HG03064 (cell line): ENCODE measurements around the gene FGF18.
"Not testable (repeated sequence)": the region's sequence is repeated elsewhere in the genome, so short reads cannot be mapped to it uniquely, and the experiment has no call there.

ENCODE experiments used
- ATAC-seq: cut with Tn5 transposase; IDR thresholded peaks from one replicate; pipeline ENCODE4 v1.9.1; 2021; ENCODE audit warnings: low read depth; ENCODE audit not compliant: unreplicated experiment

Gene FGF18

GRCh38 chr5:171418982-171419687 is at the start of gene FGF18:
Gene FGF18 (plus strand): TSS chr5:171419647. CDS start chr5:171420200, 553 bp downstream.
- ATAC-seq, result peak; percentile 40

- ATAC-seq, result no peak
These were observed 49.5 kb upstream of the FGF18 start for GRCh38 chr5:171369898-171370297.

GRCh38 chr5:171370881-171371280 is 48.6 kb upstream of the FGF18 start:
- ATAC-seq, result not testable (repeated sequence)

- no peak for ATAC-seq
These were observed 48.1 kb upstream of the FGF18 start for GRCh38 chr5:171371326-171371725.

DNA sequence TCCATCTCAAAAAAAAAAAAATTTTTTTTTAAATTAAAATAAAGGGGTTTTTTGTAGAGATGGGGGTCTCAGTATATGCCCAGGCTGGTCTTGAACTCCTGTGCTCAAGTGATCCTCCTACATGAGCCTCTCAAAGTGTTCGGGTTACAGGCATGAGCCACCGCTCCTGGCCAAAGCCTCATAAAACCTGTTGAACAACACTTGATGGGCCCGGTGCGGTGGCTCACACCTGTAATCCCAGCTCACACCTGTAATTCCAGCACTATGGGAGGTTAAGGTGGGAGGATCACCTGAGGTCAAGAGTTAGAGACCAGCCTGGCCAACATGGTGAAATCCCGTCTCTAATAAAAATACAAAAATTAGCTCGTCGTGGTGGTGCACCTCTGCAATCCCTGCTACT is 39.5 kb upstream of the FGF18 start:
- ATAC-seq, result no peak

GRCh38 chr5:171384416-171384815 is 35.0 kb upstream of the FGF18 start:
- not testable (repeated sequence) for ATAC-seq

- ATAC-seq, result not testable (repeated sequence)
These were observed 34.4 kb upstream of the FGF18 start for GRCh38 chr5:171384999-171385398.

- no peak for ATAC-seq
These were observed 33.3 kb upstream of the FGF18 start for GRCh38 chr5:171386006-171386671.

DNA sequence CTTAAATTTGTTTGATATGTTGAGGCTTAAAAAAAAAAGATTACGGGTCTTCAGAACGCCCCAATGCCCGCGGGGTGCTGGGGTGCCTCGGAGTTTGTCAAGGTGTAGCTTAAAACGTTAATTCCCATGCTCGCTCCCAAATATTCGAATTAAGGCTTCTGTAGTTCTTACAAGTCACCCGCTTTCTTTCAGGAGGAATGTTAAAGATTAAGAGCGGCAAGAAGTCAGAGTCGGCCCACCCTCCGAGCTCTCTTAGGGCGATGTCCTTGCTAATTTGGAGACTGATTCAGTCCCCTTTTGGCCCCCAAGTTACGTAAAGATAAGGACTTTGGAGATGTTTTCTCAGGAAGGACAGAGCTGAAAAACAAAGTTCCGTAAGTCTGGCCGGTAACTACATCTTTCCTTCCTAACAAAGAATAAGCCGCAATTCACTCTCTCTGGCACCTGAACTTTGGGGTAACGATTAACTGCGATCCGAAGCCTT is 32.5 kb upstream of the FGF18 start:
- peak; percentile 2 for ATAC-seq

DNA sequence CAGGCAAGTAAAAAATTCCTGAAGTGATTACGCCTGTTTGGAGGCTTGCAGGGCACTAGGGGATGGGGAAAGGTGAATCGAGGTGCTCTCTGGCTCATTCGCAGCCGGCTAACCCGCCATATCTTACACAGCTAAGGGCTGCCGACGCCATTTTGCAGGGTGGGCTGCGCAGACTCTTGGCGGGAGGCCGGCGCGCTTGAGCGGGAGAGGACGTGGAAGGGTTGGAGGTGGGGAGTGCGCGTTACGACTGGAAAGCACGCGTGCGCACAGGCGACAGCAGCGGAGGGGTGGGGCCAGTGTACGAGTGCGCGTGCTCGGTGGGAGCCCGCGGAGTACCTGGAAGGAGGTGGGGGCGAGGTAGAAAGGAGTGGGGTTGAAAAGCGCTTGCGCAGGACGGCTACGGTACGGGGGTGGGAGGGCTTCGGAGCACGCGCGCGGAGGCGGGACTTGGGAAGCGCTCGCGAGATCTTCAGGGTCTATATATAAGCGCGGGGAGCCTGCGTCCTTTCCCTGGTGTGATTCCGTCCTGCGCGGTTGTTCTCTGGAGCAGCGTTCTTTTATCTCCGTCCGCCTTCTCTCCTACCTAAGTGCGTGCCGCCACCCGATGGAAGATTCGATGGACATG is 32.0 kb upstream of the FGF18 start, which contains the start of gene NPM1:
NPM1 (plus strand) TSS at position 505 of the 625 bp plus-strand sequence; CDS start at position 605, 100 bp downstream.
- ATAC-seq, result peak; percentile 73

GRCh38 chr5:171387970-171388815 is 31.3 kb upstream of the FGF18 start:
- peak; percentile 40 for ATAC-seq

DNA sequence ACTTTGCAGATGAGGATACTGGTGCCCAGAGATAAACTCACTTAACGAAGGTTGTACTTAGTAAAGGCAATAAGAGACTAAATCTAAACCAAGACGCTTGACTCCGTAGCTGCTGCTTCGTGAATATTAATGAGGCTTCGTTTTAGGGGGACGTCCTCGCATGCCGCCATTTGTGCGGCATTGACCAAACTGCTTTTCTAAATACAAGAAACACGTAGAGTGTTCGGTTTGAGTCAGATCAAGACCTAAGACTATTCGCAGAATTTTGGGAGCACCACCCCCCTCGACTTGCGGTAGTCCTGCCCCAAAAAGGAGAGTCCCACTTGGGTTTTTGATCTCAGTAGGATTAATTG is 30.7 kb upstream of the FGF18 start:
- no peak for ATAC-seq

DNA sequence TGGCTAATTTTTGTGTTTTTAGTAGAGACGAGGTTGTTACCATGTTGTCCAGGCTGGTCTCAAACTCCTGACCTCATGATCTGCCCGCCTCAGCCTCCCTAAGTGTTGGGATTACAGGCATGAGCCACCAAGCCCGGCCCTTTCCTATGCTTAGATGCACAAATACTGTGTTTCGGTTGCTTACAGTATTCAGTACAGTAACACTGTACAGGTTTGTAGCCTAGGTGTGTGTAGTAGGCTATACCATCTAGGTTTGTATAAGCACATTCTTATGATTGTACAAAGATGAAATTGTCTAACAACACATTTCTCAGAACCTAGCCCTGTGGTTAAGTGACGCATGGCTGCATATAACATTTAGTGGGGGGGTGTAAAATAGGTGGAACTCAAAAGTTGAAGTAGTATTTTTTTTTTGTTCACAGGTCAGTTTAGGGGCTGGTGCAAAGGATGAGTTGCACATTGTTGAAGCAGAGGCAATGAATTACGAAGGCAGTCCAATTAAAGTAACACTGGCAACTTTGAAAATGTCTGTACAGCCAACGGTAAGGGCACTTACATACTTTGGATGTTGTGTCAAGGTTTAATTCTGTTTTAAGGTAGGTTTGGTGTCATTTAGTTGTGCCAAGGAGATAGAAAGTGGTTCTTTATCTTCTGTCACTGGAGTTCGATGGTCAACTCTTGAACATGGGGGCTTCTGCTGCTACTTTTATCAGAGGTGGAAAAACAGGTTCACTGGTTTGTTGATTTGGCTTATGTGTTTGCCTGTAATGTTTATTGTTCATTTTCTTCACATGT is 28.4 kb upstream of the FGF18 start:
- no peak for ATAC-seq

DNA sequence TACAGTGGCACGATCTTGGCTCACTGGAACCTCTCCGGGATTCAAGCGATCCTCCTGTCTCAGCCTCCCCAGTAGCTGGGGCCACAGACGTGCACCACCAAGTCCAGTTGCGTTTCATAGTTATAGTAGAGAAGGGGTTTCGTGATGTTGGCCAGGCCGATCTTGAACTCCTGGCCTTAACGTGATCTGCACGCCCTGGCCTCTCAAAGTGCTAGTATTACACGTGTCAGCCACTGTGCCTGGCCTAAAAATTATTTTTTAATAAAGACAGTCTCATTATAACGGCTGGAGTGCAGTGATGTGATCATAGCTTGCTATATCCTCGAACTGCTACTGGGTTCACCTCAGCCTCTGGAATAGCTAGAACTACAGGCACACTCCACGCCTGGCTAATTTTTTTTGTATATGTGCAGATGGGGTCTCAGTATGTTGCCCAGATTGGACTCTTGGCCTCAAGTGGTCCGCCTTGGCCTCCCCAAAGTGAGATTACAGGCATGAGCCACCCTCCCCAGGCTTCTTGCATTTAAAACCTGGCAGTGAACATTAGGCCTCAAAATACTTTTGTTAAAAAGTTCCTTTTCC is 27.4 kb upstream of the FGF18 start:
- no peak for ATAC-seq

DNA sequence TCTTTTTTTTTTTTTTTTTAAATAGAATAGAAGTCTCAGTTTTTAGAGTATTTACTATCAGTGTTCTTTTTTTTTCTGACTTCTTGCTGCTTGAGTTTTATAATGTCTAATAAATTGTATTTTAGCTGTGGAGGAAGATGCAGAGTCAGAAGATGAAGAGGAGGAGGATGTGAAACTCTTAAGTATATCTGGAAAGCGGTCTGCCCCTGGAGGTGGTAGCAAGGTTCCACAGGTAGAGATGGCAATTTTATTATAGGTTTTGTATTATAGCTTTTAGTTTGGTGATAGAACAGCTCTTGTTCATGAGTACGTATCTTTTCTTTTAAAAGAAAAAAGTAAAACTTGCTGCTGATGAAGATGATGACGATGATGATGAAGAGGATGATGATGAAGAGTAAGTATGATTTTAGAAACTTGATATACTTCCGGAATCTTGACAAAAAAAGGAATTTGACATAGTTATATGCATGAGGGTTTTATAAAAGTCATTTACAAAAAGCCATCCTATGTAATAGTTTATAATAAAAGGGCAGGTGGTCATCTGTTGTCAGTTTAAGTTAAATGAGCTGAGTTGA is 26.8 kb upstream of the FGF18 start:
- ATAC-seq, result no peak

GRCh38 chr5:171395042-171395441 is 24.4 kb upstream of the FGF18 start:
- no peak for ATAC-seq

GRCh38 chr5:171396583-171396982 is 22.9 kb upstream of the FGF18 start:
- ATAC-seq, result not testable (repeated sequence)

- ATAC-seq, result no peak
These were observed 22.3 kb upstream of the FGF18 start for GRCh38 chr5:171397190-171397589.

- no peak for ATAC-seq
These were observed 21.8 kb upstream of the FGF18 start for GRCh38 chr5:171397599-171397998.
